Sciatic nerve (tissue), 2 donors: ENCODE measurements around the gene AKR7A3. TPM values are rescaled to one million over a fixed set of nuclear protein-coding genes. Genes with fewer than 3 reads are reported as not detected.
A peak's percentile ranks its signal among the peaks of the same experiment; 100 is the strongest.
"Not testable (repeated sequence)": the region's sequence is repeated elsewhere in the genome, so short reads cannot be mapped to it uniquely, and the experiment has no call there.

ENCODE experiments used
- ATAC-seq: fragments of 200-7000 bp; cut with Tn5 transposase; one replicate; pipeline ENCODE4 v1.9.1; 2020; ENCODE audit warnings: mild to moderate bottlenecking, moderate library complexity
- DNase-seq: peaks from one replicate; pipeline ENCODE4 v3.0.0-alpha.2; 2020; ENCODE audit warnings: low spot score
- intact Hi-C: fragments of 100-400 bp; cut with DNase I; formaldehyde crosslinking; loops from one replicate; pipeline ENCODE4 v1.14.2; 2022
- total RNA-seq: library from RNA; stranded (reverse); fragmentation: NEBNext Ultra II Directional; extraction: Animal tissue kit (Norgen Biotek cat#: 25700); gene quantifications from one replicate; pipeline ENCODE4 v1.2.1, GENCODE V29; 2021
- donor health status: DM: no; HTN: no; CAD: no.
- donor health status: DM: no; HTN: no; CAD: no.

AKR7A3 gene
- total RNA-seq, 1 donor from 2014 or later, result 1.6 TPM

GRCh38 chr1:19262047-19262446, 26.5 kb downstream of the AKR7A3 start:
- intact Hi-C loops, result no loop called here
- no peak for DNase-seq
- no peak for ATAC-seq

- intact Hi-C loops, result no loop called here
- ATAC-seq (peak; percentile 39), DNase-seq (no peak)
Measured at GRCh38 chr1:19260211-19261138, 28.1 kb downstream of the AKR7A3 start.

- intact Hi-C loops, result no loop called here
- ATAC-seq (no peak), DNase-seq (no peak)
Measured at GRCh38 chr1:19258353-19258752, 30.2 kb downstream of the AKR7A3 start.

GRCh38 chr1:19257178-19257914, 31.2 kb downstream of the AKR7A3 start:
- no peak for ATAC-seq
- intact Hi-C loops, result no loop called here
- no peak for DNase-seq

GRCh38 chr1:19256301-19256700, 32.3 kb downstream of the AKR7A3 start:
- ATAC-seq, intact Hi-C loops: not testable (repeated sequence)

GRCh38 chr1:19255288-19255687, 33.3 kb downstream of the AKR7A3 start:
- ATAC-seq (no peak), DNase-seq (no peak)
- intact Hi-C loops, result no loop called here

More at GRCh38 chr1:19256301-19256700, 32.3 kb downstream of the AKR7A3 start:
- DNase-seq, result not testable (repeated sequence)

GRCh38 chr1:19254416-19254815, 34.2 kb downstream of the AKR7A3 start:
- ATAC-seq, result no peak
- DNase-seq, result no peak
- intact Hi-C loops, result no loop called here

GRCh38 chr1:19251305-19252196, 37.0 kb downstream of the AKR7A3 start, which contains the start of the genes EMC1 and MRTO4:
Gene EMC1 (minus strand): TSS chr1:19251524. CDS start chr1:19251509, 15 bp downstream.
Gene MRTO4 (plus strand): TSS chr1:19251805. CDS start chr1:19251836, 31 bp downstream.
- ATAC-seq (peak; percentile 98), DNase-seq (peak; percentile 91)
- intact Hi-C loops, result no loop called here

GRCh38 chr1:19250629-19251304, 37.8 kb downstream of the AKR7A3 start:
- ATAC-seq (no peak), DNase-seq (no peak)
- intact Hi-C loops, result no loop called here

- intact Hi-C loops, result no loop called here
- DNase-seq (peak; percentile 72), ATAC-seq (peak; percentile 93)
Measured at GRCh38 chr1:19240673-19241538, 47.7 kb downstream of the AKR7A3 start.

- DNase-seq, result no peak
- intact Hi-C loops, result no loop called here
- no peak for ATAC-seq
Measured at GRCh38 chr1:19239876-19240275, 48.7 kb downstream of the AKR7A3 start.

GRCh38 chr1:19234224-19234623, 54.3 kb downstream of the AKR7A3 start:
- no peak for ATAC-seq
- intact Hi-C loops, result no loop called here

More at GRCh38 chr1:19234224-19234623, 54.3 kb downstream of the AKR7A3 start:
- no peak for DNase-seq

Other genes with a start within 250 kb of the AKR7A3 start
- gene UBR4, start 78.5 kb downstream of the AKR7A3 start, total RNA-seq, result 161 TPM
- gene EMC1, start 37.2 kb downstream of the AKR7A3 start, total RNA-seq, result 37.8 TPM
- gene MRTO4, start 37.0 kb downstream of the AKR7A3 start, total RNA-seq, result 13.1 TPM
- gene AKR7A2, start 23.4 kb upstream of the AKR7A3 start, total RNA-seq, result 35.8 TPM
- 10.8 TPM for gene SLC66A1, start 23.6 kb upstream of the AKR7A3 start, total RNA-seq
- 198 TPM for gene CAPZB, start 196.8 kb upstream of the AKR7A3 start, total RNA-seq